ENCODE results near the gene RNH1.

DNA sequence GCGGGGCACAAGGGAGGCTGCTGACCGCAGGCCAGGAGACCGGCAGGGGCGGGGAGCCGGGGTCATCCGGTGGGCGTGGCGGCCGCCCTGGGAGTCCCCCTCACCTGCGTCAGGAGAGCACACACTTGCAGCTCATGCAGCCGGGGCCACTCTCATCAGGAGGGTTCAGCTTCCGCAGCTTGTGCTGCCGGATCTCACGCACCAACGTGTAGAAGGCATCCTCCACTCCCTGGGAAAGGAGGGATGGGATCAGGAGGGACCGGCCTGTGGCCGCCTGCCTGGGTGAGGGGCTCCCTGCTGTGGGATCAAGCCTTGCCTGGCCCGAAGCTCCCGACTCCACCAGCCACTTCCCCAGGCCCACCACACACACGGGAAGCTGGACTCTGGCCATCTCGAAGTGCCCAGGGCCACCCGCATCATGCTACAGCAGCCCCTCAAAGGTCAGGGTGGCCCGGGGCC, 25.5 kb upstream of the RNH1 start:
- TF ChIP-seq, protein P1, sequence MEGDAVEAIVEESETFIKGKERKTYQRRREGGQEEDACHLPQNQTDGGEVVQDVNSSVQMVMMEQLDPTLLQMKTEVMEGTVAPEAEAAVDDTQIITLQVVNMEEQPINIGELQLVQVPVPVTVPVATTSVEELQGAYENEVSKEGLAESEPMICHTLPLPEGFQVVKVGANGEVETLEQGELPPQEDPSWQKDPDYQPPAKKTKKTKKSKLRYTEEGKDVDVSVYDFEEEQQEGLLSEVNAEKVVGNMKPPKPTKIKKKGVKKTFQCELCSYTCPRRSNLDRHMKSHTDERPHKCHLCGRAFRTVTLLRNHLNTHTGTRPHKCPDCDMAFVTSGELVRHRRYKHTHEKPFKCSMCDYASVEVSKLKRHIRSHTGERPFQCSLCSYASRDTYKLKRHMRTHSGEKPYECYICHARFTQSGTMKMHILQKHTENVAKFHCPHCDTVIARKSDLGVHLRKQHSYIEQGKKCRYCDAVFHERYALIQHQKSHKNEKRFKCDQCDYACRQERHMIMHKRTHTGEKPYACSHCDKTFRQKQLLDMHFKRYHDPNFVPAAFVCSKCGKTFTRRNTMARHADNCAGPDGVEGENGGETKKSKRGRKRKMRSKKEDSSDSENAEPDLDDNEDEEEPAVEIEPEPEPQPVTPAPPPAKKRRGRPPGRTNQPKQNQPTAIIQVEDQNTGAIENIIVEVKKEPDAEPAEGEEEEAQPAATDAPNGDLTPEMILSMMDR (IDR thresholded peaks at IDR 0.05; ENCODE audit: low read depth, low read length, poor library complexity, severe bottlenecking), result no peak
- TF ChIP-seq EZH2phosphoT487 (IDR thresholded peaks at IDR 0.05; ENCODE audit: borderline replicate concordance, low read length), result no peak
